GM18517 (cell line): Measurements from ENCODE around the gene MTFR1L.

Experiments used
- ATAC-seq: cut with Tn5 transposase; IDR thresholded peaks from one replicate; pipeline ENCODE4 v1.9.1; 2021; ENCODE audit warnings: mild to moderate bottlenecking, moderate library complexity; ENCODE audit not compliant: unreplicated experiment

The MTFR1L gene

GRCh38 chr1:25819491-25820246 lies at the start of gene MTFR1L:
TSS of gene MTFR1L (plus strand) at chr1:25819954. CDS start at chr1:25823105, 3,151 bp downstream.
- peak; percentile 76 for ATAC-seq

- ATAC-seq = no peak
These were observed 49.1 kb upstream of the MTFR1L start for GRCh38 chr1:25770541-25771220.

- ATAC-seq = no peak
These were observed 48.3 kb upstream of the MTFR1L start for GRCh38 chr1:25771221-25772114.

- ATAC-seq = no peak
These were observed 47.6 kb upstream of the MTFR1L start for GRCh38 chr1:25772164-25772563.

DNA sequence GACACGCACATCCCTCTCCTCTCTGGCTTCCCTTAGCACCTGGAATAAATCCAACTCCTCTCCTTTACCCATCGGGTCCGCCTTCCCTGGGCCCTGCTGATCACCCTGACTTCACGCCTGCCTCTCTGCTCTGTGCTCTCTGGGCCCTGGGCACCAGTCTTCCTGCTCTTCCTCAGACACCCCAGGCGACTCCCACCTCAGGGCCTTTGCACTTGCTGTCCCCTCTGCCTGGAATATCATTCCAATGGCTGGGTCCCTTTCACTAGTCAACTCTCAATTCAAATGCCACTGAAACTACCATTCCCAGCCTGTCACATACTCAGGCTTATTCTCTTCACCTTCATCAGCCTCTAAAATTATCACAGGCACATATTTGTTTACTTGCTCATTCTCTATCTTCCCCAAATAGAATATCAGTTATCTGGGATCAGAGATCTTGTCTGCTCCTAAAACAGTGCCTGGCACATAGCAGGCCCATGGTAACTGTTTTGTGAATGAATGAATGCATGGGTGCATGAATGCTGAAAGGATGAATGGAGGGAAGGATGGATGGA lies 47.0 kb upstream of the MTFR1L start:
- ATAC-seq = no peak

GRCh38 chr1:25773441-25774125 lies 46.2 kb upstream of the MTFR1L start:
- no peak for ATAC-seq

DNA sequence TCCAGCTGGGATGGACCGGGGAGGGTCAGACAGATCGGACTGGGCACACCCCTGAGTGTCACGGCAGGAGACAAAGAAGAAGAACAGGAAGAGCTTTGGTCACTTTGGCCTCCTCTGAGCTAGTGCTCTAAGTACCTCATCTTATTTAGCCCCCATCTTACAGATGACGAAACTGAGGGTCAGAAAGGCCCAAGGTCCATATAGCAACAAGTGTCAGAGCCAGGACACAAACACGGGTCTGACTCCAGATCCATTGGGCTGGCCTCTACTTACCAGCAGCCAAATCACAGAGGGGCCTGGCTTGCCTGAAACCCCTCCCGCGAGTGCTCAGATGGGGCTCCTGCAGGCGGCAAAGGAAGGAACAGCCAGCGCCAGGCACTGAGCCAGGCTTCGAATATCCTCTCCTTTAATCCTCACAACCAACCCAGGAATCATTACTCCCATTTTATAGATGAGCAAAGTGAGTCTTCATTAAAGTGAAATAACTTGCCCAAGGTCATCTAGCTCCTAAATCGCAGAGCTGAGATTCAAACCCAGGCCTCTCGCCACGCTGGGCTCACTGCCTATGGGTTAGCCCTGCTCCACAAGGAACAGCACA lies 45.4 kb upstream of the MTFR1L start:
- ATAC-seq = no peak

- ATAC-seq = no peak
These were observed 44.6 kb upstream of the MTFR1L start for GRCh38 chr1:25774921-25775771.

DNA sequence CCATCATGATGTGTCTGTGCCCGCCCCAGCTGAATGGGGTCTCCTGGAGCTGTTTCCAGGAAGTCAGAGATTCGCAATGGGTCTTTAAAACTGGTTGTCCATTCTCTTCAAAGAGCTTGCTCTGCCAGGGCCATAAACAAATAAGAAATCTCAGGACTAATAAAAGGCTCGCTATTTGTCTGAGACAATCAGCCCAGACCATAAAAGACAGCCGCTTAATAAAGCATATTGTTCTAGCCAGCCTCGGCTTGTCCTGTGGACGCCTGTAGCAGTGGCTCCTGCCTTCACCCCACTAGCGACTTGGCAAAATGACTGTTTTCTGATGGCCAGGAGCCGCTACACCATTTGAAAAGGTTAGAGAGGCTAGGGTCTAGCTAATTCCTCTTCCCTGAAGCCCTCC lies 40.4 kb upstream of the MTFR1L start:
- ATAC-seq = no peak

- no peak for ATAC-seq
These were observed 39.9 kb upstream of the MTFR1L start for GRCh38 chr1:25779894-25780293.

DNA sequence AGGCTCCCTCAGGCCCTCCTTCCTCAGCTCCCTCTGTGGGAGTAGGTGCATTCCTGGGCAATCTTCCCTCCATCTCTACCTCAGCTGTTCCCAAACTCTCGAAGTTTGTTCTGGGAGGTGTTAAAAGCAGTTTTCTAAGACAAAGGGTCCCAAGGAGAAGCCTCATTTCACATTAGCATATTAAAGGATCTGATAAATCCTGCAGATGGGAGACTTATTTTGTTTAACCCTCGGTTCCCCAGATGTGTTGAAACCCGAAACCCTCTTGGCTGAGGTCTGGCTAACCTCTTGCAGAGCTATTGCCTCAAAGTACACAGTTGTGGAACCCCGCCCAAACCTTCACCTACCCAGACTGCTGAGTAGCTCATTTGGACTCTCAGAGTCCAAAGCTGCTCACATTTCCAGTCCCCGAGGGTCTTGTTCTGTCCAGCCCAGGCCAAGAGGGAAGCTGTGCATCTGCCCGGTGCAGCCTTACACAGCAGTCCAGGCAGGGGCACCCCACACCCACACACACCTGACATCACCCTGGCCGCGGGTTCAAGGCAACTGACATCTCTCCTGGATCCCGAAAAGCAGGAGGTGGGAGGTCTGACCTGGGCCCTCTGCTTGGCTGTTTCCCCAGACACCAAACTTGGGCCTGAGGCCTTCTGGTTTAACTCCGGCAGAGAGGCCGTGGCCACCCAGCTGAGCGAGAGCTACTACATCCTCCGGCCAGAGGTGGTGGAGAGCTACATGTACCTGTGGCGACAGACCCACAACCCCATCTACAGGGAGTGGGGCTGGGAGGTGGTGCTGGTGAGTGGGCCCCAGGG lies 39.2 kb upstream of the MTFR1L start:
- no peak for ATAC-seq

DNA sequence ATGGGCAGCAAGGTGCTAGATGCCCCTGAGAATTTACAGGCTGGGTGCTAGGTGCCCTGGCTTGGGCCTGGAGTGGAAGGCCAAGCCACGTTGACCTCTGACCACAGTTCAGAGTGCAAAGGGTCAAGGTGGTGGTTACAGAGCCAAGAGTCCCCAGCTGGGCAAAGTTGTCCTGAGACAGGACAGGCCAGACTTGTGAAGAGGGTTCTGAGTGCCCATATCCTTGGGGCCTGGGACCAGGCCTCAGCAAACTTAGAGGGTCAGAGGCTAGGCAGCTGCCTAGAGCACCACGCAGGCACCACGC lies 38.7 kb upstream of the MTFR1L start:
- no peak for ATAC-seq

- no peak for ATAC-seq
These were observed 37.0 kb upstream of the MTFR1L start for GRCh38 chr1:25782608-25783201.

DNA sequence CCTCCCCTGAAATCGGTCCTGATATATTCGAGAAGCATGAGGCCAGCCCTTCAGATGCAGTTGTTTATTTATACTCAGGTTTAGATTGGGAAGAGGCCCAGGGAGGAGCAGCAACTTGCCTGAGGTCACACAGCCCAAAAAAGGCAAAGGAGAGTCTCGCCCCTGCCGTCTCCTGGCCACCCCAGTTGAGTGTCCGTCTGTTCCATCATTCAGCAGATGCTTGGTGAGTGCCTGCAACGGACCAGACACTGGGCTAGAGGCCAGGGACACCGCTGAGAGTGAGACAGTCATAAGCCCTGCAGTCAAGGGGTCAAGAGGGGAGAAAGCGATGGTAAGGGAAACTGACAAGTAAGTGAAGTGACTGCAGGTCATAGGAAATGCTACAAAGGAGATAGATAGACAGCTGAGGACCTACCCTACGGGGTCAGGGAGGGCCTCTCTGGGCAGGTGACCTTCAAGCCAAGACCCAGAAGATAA lies 35.1 kb upstream of the MTFR1L start:
- no peak for ATAC-seq

GRCh38 chr1:25785333-25786067 lies 34.3 kb upstream of the MTFR1L start:
- no peak for ATAC-seq

DNA sequence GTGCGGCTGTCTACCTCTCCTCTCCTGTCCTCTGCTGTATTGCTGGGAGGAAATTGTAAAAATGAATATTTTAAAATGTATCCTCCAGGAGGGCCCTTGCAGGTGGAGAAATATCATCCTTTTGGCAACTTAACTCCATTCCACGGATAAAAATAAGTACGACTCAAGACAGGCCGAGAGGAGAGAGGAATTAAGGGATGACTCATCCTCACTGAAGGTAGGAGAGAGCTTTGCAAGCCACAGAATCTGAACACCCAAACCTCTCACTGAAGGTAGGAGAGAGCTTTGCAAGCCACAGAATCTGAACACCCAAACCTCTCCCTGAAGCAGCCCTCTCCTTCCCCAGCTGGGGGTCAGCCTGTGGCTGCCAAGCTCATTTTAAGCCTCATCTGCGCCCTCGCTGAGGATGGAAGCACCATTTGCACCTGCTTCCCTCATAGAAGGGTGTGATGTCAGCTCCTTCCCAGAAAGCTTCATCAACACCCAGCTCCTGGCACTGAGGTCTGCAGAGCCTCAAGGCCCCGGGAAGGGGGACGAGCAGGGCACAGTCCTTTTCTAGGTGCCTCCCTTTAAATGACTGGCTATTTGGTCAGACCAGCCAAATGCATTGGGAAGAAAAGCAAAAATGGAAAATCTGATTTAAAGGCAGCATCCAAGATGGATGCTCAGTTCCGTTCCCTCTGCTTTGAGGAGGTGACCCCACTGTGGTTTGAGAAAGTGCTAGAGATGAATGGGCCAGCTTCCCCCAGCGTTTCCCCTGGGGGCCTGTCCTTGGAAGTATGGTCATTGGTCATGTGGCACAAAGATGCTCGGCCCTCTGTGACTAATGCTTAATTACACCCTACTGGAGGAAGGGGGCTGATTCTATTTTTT lies 32.6 kb upstream of the MTFR1L start:
- no peak for ATAC-seq
